SK-N-MC (cell line): ENCODE measurements around the gene GOLGA8A.

Source experiments
- EZH2 ChIP-seq: fragments of 200-600 bp; sonication (generic); IDR thresholded peaks from one replicate; pipeline ENCODE4 v1.6.1; 2017; ENCODE audit warnings: antibody characterized with exemption
- POLR2AphosphoS5 ChIP-seq: IDR thresholded peaks from 2 replicates; pipeline ENCODE4 v1.6.1; 2012; ENCODE audit warnings: mild to moderate bottlenecking, low read depth, low read length, borderline replicate concordance

DNA sequence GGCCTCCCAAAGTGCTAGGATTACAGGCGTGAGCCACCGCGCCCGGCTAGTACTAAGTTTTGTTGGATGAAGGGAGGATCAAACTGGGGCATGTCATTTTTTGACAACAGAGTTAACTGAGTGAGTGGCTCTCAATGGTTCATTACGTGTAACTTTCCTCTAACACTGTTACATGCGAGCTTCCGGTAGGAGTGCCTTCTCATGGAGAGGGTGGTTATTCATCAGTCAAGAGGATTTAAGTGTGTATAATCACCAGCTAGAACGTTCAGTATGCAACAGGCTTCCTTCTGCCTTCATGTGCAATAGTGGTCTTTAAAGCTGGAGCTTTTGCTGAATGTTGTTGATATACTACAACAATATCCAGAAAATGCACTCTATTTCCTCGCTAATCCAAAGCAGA is 19.1 kb upstream of the GOLGA8A start:
- TF ChIP-seq EZH2 (no peak), POLR2AphosphoS5 (no peak)
